Activated CD4-positive, alpha-beta T cell treated with anti-CD3 and anti-CD28 coated beads, Interleukin-2, amount 50 U/mL, for 24 hours (primary cell): Measurements from ENCODE around the gene ARL1.
"Not testable (repeated sequence)": the region's sequence is repeated elsewhere in the genome, so short reads cannot be mapped to it uniquely, and the experiment has no call there.

Experiments used
- DNase-seq, 2 donors: peaks; one replicate each; pipeline ENCODE4 v3.0.0-alpha.2; 2020; ENCODE audit warnings: low read depth in 1 of 2, low spot score in 1 of 2

ARL1 gene

DNA sequence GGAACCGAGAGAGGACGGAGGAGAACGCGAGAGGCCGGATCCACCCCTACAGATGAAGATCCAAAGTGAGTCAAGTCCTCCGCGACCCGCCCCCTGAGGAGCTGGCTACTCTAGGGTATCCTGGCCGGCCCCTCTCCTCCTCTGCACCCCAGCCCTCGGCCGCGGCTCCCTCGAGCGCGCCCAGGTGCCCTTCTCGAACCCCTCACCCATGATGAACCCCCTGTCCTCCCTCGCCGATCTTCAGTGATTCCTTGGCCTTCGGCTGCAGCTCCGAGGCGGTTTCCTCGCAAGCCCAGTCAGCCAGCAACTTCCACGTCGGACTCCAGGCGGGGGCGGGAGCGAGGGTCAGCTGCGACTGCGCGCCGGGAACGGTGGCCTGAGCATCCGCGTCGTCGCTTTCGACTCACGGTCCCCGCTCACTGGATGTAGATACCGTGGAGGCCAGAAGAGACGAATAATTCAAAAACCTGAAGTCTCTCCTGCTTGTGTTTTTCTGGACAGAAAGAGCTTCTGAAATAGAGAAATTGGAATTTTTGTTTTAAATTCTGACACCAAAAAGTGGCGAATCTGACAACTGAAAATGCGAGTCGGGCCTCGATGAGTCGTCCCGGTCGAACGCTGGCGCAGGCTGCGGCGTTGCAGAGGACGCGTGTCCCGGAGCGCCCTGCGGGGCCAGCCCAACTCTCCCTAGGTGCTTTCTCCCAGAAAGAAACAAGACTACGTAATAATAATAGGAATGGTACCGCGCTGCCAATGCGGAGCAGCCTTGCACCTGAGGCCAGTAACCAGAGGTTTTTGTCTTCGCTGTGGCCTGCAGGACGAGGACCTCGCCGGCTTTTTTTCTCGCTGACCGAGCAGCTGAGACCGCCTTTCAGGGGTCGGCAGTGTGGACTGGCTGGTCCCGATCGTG is at the start of gene ARL1:
Gene ARL1, minus strand, starts transcription at position 337 of the 910 bp plus-strand sequence. Its CDS starts 127 bp downstream, at position 210.
- DNase-seq, result peak; percentile 64 to 75

DNA sequence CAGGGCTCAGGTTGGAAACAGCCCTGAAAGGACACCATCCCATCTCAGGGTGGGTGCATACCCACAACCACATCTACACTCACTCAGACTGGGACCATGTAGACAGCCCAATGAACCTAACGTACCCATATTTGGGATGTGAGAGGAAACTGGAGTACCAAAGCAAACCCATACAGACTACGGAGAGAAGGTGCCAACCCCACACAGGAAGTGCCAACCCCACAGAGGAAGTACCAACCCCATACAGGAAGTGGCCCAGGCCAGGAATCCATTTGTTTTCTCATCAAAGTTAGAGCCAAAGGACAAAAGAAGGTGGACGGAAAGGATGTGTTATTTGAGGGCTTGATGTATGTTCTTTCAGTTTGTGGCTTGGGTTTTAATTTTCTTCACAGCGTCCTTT is 48.1 kb upstream of the ARL1 start:
- no peak for DNase-seq

DNA sequence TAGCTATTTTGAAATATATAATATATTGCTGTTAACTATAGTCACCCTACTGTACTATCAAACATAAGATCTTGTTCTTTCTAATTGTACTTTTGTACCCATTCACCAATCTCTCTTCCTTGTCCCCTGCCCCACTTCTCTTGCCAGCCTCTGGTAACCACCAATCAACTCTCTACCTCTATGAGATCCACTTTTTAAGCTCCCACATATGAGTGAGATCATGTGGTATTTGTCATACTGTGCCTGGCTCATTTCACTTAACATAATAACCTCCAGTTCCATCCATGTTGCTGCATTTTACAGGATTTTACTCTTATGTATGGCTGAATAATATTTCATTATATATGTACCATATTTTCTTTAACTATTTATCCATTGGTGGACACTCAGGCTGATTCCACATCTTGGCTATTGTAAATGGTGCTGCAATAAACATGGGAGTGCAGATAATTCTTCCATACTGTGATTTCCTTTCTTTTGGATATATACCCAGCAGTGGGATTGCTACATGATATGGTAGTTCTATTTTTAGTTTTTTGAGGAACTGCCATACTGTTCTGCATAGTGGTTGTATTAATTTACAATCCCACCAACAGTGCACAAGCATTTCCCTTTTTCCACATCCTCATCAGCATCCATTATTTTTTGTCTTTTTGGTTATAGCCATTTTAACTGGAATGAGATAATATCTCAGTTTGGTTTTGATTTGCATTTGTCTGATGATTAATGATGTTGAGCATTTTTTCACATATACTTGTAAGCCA is 34.1 kb upstream of the ARL1 start:
- no peak for DNase-seq

DNA sequence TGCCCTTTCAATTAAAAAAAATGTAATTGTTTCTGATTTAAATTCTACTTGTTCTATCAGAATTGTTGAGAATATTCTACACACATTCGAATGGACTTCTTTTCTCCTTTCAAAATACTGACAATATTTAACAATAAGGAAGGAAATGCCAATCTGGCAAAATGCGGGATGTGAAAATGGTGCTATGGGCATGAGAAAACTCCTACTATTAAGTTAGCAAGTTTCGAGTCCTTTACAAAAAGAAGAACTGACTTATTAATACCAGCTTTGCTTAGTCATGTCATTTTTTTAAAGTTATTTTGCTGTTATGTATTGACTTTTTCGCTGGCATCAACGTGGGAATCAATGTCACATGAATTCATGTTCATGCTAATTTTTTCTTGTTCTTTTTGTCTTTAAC is 31.7 kb upstream of the ARL1 start:
- DNase-seq, result no peak

DNA sequence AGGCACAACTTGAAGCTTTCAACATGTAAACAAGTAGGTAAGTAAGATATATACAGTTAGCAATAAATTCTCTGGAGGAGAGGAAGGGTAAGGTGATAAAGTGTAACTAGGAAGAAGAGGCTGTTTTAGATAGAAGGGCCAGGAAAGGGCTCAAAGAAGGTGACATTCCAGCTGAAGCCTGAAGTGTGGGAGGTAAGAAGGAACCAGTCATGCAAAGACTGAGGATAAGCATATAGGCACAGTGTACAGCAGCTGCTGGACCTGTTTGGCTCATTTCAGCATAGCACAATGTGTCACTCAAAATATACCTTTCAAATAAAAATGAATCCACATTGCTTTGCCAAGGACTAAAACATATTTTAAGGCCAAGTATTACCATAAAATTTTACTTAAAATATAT is 28.6 kb upstream of the ARL1 start:
- no peak for DNase-seq

DNA sequence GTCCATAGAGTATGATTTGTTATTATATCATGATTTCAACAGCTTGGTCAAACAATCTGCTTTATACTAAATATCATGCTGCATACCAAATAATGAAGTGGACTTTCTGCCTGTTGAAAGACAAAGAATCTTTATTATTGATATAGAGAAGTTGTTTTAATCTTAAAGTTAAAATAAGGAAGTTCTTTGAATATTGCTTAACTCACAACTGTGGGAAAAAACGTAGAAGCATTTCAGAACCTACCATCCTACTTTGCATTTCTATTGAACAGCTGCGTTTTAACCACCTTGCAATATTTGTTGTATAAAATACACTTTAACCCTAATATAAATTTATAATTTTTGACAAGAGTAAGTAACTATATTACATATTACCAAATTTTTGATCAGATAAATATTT is 22.9 kb upstream of the ARL1 start:
- no peak for DNase-seq

DNA sequence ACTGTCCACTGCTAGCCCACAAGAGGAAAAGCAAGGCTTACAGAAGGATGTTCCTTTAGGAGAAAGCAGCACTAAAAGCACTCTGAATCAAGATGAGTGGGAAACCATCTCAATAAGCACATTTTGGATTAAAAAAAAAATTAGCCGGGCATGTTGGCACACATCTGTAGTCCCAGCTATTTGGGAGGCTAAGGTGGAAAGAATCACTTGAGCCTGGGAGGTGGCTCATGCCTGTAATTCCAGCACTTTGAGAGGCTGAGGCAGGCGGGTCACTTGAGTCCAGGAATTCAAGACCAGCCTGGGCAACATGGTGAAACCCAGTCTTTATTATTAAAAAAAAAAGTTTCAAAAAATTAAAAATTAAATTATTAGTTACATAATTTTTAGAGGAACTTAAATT is 17.0 kb upstream of the ARL1 start:
- DNase-seq, result no peak

DNA sequence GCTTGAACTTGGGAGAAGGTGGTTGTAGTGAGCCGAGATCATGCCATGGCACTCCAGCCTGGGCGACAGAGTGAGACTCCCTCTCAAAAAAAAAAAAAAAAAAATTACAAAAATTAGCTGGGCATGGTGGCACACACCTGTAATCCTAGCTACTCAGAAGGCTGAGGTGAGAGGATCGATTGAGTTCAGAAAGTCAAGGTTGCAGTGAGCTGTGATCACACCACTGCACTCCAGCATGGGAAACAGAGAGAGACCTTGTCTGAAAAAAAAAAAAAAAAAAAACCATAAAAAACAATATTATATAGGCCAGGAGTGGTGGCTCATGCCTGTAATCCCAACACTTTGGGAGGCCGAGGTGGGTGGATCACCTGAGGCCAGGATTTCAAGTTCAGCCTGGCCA is 14.5 kb upstream of the ARL1 start:
- DNase-seq, result not testable (repeated sequence)

DNA sequence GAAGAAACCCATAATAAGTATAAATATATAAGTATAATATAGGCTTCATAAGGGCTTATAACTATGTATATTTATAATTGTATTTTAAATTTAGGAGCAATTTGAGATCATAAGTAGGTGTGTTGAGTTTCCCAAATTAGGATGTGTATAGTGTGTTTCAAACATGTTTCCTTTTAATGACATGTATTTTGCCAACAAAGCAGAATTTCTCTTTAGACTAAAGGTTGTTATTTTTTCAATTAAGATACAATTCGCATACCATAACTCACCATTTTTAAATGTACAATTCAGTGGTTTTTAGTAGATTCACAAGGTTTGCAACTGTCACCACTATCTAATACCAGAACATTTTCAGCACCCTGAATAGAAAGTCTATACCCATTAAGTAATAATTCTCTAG is 7.7 kb upstream of the ARL1 start:
- no peak for DNase-seq

DNA sequence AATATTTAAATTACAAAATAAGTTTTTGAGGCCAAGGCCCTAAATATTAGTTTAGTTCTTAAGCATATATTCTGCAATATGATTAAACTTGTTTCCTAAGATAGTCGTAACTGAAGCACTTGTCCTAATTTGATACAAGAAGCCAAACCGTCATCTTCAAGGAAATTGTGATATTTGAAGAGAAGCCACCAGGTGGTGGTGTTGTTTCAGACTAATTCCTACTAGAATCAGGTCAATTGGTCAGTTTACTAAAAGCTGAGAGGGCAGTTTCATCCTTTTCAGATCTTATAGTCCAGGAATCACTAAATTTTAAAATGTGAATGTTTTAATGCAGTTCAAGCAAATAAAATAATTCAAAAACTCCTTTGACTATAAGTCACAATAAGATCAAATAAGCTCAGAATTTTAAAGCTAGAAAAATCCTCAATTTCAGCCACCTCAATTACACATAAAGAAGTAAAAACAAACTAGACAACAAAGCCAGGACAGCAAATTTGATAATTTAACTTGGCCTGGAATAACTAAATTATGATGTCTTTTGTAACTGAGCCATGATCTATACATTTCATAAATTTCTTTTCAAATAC is 7.1 kb upstream of the ARL1 start:
- no peak for DNase-seq

DNA sequence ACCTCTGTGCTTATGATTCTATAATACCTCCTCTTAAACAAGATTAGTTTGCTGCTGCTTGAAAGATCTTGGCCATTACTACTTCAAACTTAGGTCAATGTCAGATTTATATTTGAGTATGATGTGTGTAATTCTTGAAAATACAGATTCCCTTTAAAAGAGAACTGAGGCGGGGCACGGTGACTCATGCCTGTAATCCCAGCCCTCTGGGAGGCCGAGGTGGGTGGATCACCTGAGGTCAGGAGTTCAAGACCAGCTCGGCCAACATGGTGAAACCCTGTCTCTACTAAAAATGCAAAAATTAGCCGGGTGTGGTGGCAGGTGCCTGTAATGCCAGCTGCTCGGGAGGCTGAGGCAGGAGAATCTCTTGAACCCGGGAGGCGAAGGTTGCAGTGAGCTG is 2.6 kb upstream of the ARL1 start:
- DNase-seq, result not testable (repeated sequence)

DNA sequence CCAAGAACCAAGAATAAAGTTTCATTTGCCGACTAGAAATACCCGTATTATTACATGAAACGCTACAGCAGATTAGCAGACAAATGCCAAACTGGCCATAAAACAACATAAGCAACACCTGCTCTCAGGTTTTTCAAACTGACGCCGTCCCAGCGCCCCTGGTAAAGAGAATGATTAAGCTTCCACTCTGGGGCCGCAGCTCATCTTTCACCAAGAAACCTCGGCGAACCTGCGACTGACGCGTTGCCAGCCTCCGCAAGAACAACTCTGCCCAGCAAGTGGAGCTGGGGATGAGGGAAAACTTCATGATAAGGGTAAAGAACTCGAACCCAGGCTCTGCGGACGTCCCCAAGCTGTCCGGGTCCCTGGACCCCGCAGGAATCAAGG is 530 bp downstream of the ARL1 start:
- peak in 1 of 2 donors; percentile 2 for DNase-seq

DNA sequence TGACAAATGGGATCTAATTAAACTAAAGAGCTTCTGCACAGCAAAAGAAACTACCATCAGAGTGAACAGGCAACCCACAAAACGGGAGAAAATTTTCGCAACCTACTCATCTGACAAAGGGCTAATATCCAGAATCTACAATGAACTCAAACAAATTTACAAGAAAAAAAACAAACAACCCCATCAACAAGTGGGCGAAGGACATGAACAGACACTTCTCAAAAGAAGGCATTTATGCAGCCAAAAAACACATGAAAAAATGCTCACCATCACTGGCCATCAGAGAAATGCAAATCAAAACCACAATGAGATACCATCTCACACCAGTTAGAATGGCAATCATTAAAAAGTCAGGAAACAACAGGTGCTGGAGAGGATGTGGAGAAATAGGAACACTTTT is 16.4 kb downstream of the ARL1 start:
- DNase-seq, result not testable (repeated sequence)

DNA sequence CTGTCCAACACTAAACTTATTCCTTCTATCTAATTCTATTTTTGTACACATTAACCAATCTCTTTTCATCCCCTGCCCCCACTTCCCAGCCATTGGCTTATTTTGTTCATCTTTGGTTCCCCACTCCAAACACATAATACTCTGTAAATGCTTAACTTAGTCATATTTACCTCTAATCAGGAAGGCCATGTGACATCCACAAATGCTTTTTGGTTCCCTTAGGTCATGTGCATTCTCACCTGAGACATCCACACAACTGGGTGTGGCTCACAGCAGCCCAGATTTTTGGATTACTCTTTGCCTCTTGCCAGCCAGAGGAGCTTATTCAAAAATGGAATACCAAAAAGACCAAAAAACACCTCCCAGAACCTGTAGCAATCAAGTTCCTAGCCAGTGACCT is 28.4 kb downstream of the ARL1 start:
- DNase-seq, result no peak

DNA sequence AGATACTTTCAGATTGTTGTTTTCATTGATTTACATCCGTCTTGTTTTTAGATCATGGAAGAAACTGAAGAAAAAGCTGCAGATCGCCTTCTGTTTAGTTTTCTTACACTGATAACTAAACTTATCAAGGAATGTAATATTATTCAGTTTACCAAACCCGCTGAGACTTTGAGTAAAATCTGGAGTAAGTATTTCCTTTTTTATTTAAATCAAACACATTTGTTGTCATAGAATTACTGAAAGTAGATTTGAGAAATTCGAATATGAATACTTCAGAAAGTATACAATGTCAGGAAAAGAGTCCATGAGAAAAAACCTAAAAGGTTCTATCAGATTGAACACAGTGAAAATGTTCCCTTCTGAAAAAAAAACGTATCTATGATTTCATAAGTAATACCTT is 32.0 kb downstream of the ARL1 start:
- no peak for DNase-seq

DNA sequence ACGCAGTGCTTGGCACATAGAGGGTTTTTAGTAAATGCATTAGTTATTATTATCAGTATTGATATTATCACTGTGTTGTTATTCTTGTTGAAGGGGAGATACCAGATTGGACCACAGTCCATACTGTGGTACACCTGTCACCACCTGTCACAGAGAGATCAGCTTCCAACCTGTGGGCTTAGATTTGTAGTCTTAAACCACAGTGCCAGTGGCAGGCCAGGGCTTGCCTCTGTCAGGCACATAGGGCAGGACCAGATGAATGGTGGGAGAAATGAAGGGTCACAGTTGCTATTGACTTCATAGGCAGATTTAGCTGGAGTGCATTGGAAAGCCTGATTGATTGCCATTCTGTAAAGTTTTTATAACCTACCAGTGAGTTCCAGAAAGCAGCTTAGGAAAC is 35.1 kb downstream of the ARL1 start:
- no peak for DNase-seq

DNA sequence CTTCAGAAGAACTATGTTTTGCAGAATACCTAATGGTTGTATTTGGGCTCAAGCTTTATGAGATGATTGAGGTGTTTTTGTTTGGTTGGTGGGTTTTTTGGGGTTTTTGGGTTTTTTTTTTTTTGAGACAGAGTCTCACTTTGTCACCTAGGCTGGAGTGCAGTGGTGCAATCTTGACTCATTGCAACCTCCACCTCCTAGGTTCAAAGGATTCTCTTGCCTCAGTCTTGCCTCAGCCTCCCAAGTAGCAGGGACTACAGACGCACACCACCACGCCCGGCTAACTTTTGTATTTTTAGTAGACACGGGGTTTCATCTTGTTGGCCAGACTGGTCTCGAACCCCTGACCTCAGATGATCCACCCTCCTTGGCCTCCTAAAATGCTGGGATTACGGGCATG is 39.6 kb downstream of the ARL1 start:
- no peak for DNase-seq

DNA sequence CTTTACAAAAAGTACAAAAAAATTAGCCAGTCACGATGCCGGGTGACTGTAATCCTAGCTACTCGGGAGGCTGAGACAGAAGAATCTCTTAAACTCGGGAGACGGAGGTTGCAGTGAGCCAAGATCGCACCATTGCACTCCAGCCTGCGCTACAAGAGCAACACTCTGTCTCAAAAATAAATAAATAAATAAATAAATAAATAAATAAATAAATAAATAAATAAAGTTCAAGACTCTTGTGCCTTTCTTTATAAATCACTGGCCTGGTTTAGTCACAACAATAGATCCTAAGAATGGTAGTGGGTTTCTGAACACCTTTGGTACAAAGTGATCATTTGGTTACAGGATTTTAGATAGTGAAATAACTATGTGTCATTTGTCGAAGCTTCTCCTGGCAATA is 46.1 kb downstream of the ARL1 start:
- DNase-seq, result no peak

DNA sequence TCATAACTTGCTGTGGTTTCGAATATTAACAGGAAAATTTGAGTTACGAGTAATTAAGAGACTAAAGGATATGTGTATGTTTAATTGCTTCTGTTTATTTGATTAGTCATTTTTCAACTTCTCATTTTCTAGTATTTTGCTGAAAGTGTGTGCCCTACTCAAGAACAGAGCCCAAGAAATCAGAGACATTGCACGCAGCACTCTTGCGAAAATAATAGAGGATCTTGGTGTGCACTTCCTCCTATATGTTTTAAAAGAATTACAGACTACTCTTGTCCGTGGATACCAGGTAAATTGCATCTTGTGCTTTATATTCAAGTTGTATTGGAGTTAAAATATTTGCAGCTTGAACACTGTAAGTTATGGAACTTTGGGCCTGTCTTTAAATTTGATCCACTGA is 50.8 kb downstream of the ARL1 start:
- DNase-seq, result no peak

DNA sequence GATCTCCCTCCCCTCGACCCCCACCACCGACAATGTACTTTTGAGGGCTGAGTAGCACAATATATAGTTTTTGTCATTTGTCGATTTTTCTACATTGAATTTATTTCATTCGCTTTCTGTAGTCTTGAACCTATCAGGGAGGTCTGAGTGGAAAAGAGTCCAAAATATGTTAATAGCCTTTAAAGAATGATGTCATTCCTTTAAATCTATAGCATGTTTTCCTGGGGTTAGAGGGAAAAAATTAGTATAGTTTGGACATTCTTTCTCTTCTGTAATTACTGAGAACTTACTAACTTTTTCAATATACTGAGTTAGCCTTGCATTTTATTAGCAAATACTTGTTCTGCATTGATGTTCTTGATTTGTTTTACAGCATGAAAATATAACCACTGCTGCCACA is 55.9 kb downstream of the ARL1 start:
- no peak for DNase-seq

DNA sequence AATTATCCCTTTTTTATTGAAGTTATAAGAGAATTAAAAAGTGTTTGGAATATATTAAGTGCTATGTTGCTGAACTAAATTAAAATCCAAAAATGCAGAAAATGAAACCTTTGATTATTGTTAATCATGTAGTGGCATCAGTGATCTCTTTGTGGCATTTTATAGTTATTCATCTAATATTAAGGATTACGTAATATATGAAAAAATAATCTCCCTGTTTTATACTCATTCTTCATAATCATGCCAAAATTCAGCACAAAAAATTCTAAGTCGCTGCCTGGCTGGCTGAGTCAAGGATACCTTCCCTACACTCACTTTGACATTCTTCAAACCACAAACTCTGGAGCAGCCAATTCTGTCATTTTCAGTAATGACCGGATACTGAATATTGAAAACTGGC is 63.7 kb downstream of the ARL1 start:
- no peak for DNase-seq
